Peyer's patch (tissue), 4 donors: Measurements from ENCODE around the gene BHLHA9.
"Not testable (repeated sequence)": the region's sequence is repeated elsewhere in the genome, so short reads cannot be mapped to it uniquely, and the experiment has no call there.

Source experiments
- POLR2A ChIP-seq, 2 donors: fragments of 450-650 bp; IDR thresholded peaks; one replicate each; pipeline ENCODE4 v1.5.1; 2017; ENCODE audit warnings: antibody characterized with exemption in 2 of 2, mild to moderate bottlenecking in 2 of 2, moderate library complexity in 2 of 2
- TF ChIP-seq, protein P1 (sequence below), 6 experiments: fragments of 450-650 bp in 4 of 6; fragments of 200-600 bp in 2 of 6; sonication (generic) in 1 of 6; IDR thresholded peaks; one replicate each; pipeline ENCODE4 v1.5.1; 2017 to 2019; ENCODE audit warnings: antibody characterized with exemption in 6 of 6, mild to moderate bottlenecking in 3 of 6, moderate library complexity in 1 of 6

DNA sequence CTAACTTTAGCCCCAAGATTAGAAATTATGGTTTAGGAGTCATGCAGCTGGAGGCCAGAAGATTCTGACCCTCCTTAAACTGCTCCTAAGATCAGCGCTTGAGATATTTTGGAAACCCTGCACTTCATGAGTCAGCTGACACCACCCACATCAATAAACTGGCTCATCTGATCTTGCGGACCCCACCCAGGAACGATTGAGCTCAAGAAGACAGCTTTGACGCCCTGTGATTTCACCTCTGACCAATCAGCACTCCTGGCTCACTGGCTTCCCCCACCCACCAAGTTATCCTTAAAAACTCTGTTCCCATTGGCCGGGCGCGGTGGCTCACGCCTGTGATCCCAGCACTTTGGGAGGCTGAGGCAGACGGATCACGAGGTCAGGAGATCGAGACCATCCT lies 29.8 kb upstream of the BHLHA9 start:
- TF ChIP-seq, protein P1, sequence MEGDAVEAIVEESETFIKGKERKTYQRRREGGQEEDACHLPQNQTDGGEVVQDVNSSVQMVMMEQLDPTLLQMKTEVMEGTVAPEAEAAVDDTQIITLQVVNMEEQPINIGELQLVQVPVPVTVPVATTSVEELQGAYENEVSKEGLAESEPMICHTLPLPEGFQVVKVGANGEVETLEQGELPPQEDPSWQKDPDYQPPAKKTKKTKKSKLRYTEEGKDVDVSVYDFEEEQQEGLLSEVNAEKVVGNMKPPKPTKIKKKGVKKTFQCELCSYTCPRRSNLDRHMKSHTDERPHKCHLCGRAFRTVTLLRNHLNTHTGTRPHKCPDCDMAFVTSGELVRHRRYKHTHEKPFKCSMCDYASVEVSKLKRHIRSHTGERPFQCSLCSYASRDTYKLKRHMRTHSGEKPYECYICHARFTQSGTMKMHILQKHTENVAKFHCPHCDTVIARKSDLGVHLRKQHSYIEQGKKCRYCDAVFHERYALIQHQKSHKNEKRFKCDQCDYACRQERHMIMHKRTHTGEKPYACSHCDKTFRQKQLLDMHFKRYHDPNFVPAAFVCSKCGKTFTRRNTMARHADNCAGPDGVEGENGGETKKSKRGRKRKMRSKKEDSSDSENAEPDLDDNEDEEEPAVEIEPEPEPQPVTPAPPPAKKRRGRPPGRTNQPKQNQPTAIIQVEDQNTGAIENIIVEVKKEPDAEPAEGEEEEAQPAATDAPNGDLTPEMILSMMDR (IDR thresholded peaks at IDR 0.05): not testable (repeated sequence)
- not testable (repeated sequence) for TF ChIP-seq POLR2A (IDR thresholded peaks at IDR 0.05)
